Ascending aorta (tissue), 2 donors: ENCODE data around the gene UNC5A. TPM values are rescaled to one million over a fixed set of nuclear protein-coding genes. Genes with fewer than 3 reads are reported as not detected.

Source experiments
- DNase-seq, 2 donors: peaks; one replicate each; pipeline ENCODE4 v3.0.0-alpha.2; 2019; ENCODE audit warnings: low spot score in 2 of 2
- H3K27ac ChIP-seq, 2 donors: fragments of 200-600 bp; sonication (generic); one replicate each; pipeline ENCODE4 v1.5.1; 2016 to 2017; ENCODE audit warnings: mild to moderate bottlenecking in 1 of 2
- H3K27me3 ChIP-seq: fragments of 200-600 bp; sonication (generic); one replicate; pipeline ENCODE4 v1.5.1; 2017
- H3K36me3 ChIP-seq, 2 donors: fragments of 200-600 bp; sonication (generic); one replicate each; pipeline ENCODE4 v1.5.1; 2016
- H3K4me1 ChIP-seq, 2 donors: fragments of 200-600 bp; sonication (generic); one replicate each; pipeline ENCODE4 v1.5.1; 2016 to 2017; ENCODE audit warnings: mild to moderate bottlenecking in 1 of 2
- H3K4me3 ChIP-seq, 2 donors: fragments of 200-600 bp; sonication (generic); one replicate each; pipeline ENCODE4 v1.5.1; 2016 to 2017; ENCODE audit warnings: mild to moderate bottlenecking in 1 of 2
- H3K9me3 ChIP-seq, 2 donors: fragments of 200-600 bp; sonication (generic); one replicate each; pipeline ENCODE4 v1.5.1; 2016
- intact Hi-C: fragments of 100-400 bp; cut with DNase I; formaldehyde crosslinking; loops from one replicate; pipeline ENCODE4 v1.15.1; 2023
- total RNA-seq: library from RNA; depleted of rRNA; stranded (reverse); fragments of >200 nt; gene quantifications from one replicate; pipeline ENCODE4 v1.1.0, GENCODE V29; 2016
- TF ChIP-seq, protein P1 (sequence below), 3 experiments: fragments of 200-600 bp in 2 of 3; fragments of 450-650 bp in 1 of 3; sonication (generic) in 2 of 3; IDR thresholded peaks; one replicate each; pipeline ENCODE4 v1.5.1; 2016 to 2019; ENCODE audit warnings: antibody characterized with exemption in 3 of 3, mild to moderate bottlenecking in 1 of 3, moderate library complexity in 1 of 3

The UNC5A gene
- total RNA-seq, 1 donor from 2014 or later: not detected

- no peak overlapping the region for H3K27ac ChIP-seq
- H3K36me3 ChIP-seq: no peaks in the 10 kb centered on the region
- no peaks in the 10 kb centered on the region for H3K4me1 ChIP-seq
- no peaks in the 10 kb centered on the region for H3K9me3 ChIP-seq
- intact Hi-C loops: no loop called here
- no peak overlapping the region for H3K4me3 ChIP-seq
- no peaks in the 10 kb centered on the region for H3K27me3 ChIP-seq
- peak in 1 of 2 donors; percentile 37 for DNase-seq
- TF ChIP-seq, protein P1, sequence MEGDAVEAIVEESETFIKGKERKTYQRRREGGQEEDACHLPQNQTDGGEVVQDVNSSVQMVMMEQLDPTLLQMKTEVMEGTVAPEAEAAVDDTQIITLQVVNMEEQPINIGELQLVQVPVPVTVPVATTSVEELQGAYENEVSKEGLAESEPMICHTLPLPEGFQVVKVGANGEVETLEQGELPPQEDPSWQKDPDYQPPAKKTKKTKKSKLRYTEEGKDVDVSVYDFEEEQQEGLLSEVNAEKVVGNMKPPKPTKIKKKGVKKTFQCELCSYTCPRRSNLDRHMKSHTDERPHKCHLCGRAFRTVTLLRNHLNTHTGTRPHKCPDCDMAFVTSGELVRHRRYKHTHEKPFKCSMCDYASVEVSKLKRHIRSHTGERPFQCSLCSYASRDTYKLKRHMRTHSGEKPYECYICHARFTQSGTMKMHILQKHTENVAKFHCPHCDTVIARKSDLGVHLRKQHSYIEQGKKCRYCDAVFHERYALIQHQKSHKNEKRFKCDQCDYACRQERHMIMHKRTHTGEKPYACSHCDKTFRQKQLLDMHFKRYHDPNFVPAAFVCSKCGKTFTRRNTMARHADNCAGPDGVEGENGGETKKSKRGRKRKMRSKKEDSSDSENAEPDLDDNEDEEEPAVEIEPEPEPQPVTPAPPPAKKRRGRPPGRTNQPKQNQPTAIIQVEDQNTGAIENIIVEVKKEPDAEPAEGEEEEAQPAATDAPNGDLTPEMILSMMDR (IDR thresholded peaks at IDR 0.05): no peak
These were observed 82.3 kb downstream of the UNC5A start for GRCh38 chr5:176892663-176893062.

DNA sequence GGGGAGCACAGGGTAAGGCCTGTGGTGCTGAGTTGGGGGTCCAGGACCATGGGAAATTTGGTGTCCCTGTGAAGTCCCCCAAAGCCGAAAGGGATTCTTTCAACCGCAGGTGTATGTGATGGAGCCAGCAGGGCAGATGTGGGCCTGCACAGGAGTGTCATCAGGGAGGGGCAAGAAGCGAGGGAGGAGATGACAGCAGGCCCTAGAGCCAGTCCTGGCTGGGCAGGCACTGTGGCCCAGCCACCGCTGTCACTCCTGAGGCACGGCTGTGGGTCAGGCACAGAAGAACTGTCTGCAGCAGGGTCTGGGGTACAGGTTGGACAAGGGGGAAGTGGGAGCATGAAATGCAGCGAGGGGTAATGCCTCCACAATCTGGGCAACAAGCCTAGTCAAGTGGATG lies 83.9 kb downstream of the UNC5A start:
- H3K27ac ChIP-seq: no peak overlapping the region
- no peaks in the 10 kb centered on the region for H3K27me3 ChIP-seq
- TF ChIP-seq, protein P1 (IDR thresholded peaks at IDR 0.05): no peak
- intact Hi-C loops: no loop called here
- DNase-seq: peak in 1 of 2 donors; percentile 31
- no peaks in the 10 kb centered on the region for H3K4me1 ChIP-seq
- H3K9me3 ChIP-seq: no peaks in the 10 kb centered on the region
- no peak overlapping the region for H3K4me3 ChIP-seq
- no peaks in the 10 kb centered on the region for H3K36me3 ChIP-seq

- intact Hi-C loops: no loop called here
- H3K27ac ChIP-seq: no peak overlapping the region
- TF ChIP-seq, protein P1 (IDR thresholded peaks at IDR 0.05): no peak
- no peaks in the 10 kb centered on the region for H3K36me3 ChIP-seq
- H3K4me1 ChIP-seq: no peaks in the 10 kb centered on the region
- no peaks in the 10 kb centered on the region for H3K27me3 ChIP-seq
- H3K9me3 ChIP-seq: no peaks in the 10 kb centered on the region
- no peak overlapping the region for H3K4me3 ChIP-seq
- peak in 1 of 2 donors; percentile 16 for DNase-seq
These were observed 85.5 kb downstream of the UNC5A start for GRCh38 chr5:176895831-176896230.

- Histone ChIP-seq H3K36me3 (peaks cover 0 to 2% of the 10 kb centered on the region in 2 donors), H3K4me3 (no peak overlapping the region), H3K27me3 (no peaks in the 10 kb centered on the region), H3K27ac (no peak overlapping the region), H3K4me1 (no peaks in the 10 kb centered on the region), H3K9me3 (no peaks in the 10 kb centered on the region)
- intact Hi-C loops: no loop called here
- DNase-seq: peak in 1 of 2 donors; percentile 15
- TF ChIP-seq, protein P1 (IDR thresholded peaks at IDR 0.05): no peak
These were observed 86.9 kb downstream of the UNC5A start for GRCh38 chr5:176897263-176897662.

- no peaks in the 10 kb centered on the region for H3K9me3 ChIP-seq
- peak in 1 of 2 donors; percentile 56 for DNase-seq
- peaks cover 2 to 22% of the 10 kb centered on the region in 2 donors for H3K36me3 ChIP-seq
- H3K4me3 ChIP-seq: peak within 1 kb of the TSS in 1 of 2 donors; percentile 5
- H3K27me3 ChIP-seq: no peaks in the 10 kb centered on the region
- intact Hi-C loops: no loop called here
- no peak within 1 kb of the TSS for H3K27ac ChIP-seq
- H3K4me1 ChIP-seq: no peaks in the 10 kb centered on the region
- TF ChIP-seq, protein P1 (IDR thresholded peaks at IDR 0.05): no peak
These were observed 89.0 kb downstream of the UNC5A start, which contains the start of gene HK3 for GRCh38 chr5:176899296-176899891. Gene HK3, minus strand, starts transcription at chr5:176899346. Its CDS starts 3,187 bp downstream, at chr5:176896159.
